HG03097 (cell line): ENCODE results near the gene BCKDHB.
A peak's percentile ranks its signal among the peaks of the same experiment; 100 is the strongest.

Experiments used
- ATAC-seq: cut with Tn5 transposase; IDR thresholded peaks from one replicate; pipeline ENCODE4 v1.9.1; 2021; ENCODE audit not compliant: unreplicated experiment, low FRiP score

Gene BCKDHB

DNA sequence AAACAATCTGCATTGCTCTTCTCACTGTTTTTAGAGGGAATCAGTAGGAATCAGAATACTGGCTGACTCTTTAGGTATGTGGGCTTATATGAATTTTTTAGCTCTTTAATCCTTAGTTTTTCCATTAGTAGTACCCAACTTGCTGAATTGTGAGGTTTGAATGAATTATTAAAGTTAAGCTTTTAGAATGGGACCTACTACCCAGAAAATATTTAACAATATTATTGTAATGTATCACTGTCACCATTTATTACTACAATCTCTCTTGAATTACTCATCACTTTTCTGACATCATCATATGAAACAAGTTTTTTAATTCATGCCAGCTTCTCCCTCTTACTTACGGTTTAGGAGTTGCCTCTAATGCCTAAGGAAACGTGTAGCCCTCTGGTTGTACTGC lies 212.7 kb downstream of the BCKDHB start:
- ATAC-seq = no peak

DNA sequence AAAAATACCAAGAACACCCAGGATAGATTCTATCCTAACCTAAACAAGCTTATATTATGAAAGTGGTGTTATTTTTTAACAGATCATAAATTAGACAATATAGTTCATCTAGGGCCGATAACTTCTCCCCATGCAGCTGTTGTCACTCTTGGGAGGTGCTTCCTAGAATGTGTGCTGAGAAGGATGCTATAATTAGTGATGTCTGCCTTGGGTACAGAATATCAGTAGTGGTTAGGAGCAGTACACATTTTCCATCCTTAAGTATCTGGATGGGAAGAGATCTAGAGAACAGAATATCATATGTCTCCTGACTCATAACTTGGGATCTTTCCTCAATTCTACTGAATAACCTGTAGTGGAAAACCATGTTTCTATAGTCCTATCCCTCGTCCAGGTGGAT lies 214.5 kb downstream of the BCKDHB start:
- ATAC-seq = no peak

DNA sequence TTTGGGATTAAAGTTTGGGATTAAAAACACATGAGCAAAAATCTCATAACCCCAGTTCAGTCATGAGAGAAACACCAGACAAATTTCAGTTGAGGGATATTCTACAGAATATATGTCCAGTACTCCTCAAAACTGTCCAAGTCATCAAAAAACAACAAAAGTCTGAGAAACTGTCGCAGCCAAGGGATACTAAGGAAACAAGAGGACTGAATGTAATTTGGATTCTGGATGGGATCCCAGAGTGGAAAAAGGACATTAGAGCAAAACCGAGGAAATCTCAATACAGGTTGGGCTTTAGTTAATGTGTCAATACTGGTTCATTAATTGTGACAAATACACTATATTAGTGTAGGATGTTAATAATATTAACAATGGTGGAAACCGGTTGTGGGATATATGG lies 219.3 kb downstream of the BCKDHB start:
- ATAC-seq = no peak

DNA sequence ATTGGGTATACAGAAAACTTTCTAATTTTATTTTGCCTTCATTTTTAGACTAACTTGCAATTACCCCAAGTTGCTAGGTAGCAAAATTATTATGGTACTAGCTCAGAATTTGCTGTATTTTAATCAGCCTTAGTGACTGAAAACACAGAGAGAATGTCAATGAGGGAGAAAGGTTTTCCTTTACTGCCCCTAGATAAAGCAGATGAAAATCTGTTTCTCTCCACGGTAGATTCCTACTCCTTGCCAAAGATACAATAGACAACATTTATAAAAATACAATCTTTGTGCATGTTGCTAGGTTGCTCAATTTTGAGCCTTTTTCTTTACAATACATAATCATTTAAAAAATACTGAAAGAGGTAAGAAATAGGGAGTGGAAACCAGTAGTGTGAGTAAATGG lies 222.2 kb downstream of the BCKDHB start:
- ATAC-seq = no peak

DNA sequence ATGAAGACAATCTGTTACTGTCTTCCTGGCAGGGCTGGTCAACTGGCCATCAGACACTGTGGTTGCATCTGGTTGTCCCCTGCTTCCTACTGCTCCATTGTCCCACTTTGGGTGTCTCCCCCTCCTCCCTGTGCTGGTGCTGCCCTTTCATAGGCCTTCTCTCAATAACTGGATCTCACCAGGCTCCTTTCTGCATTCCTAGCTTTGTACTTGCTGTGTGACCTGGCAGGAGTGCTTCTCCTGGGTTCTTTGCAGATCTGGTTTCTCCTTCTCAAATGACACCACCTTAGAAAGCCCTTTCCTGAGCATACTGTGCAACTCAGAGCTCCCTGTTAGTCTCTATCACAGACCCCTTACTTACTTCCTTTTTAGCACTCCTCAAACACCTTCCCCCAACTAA lies 223.0 kb downstream of the BCKDHB start:
- no peak for ATAC-seq

DNA sequence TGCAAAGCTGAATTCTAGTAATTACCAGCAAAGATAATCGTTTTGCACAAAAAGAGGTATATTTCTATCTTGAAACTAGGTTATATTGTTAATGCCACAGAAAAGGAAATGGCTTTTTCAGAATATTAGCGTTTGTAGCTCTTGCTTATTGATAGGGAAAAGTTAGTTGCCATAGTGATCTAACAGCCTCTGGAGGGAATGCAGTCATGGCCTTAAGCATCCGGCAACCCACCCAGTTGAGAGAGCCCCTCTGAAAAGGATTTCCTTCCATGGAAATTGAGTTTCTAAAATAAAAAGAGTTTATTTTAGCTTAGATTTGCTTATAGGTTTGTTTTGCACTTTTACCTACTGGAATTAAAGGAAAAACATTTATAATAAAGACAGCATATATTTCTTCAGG lies 224.5 kb downstream of the BCKDHB start:
- no peak for ATAC-seq

DNA sequence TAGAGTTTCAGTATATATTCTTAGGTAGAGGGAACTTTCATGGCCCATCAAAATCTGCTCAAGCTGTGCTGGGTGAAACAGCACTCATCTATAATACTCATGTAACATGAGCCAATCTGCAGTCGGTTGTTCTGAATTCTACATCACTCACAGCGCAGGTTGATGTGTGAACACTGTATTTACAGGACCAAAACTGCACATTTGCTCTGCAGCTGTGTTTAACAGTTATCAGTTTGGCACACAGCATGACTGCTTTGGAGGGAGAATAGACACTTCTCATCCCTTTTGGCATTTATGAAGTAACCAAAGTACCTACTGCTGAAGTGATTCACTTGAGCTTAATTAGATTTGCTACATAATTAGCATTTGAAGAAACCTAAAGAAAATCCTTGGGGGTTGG lies 225.1 kb downstream of the BCKDHB start:
- no peak for ATAC-seq

DNA sequence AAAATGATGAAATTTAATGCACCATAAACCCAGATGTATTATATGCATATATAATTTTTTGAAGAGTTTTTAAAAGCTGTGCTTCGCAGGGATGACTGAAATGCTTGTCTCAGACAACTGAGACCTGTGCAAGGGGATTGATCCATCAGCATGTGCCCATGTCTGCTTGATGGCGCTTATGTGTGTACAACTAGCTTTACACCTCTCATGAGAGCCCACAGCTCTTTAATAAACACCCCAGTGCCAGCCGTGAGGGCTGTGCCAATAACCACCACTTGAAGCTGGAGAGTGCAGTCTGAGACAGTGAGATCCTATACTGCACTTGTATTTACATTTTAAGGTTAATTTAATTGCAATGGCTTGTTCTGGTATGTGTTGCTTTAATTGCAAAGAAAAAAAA lies 225.5 kb downstream of the BCKDHB start:
- ATAC-seq = no peak

DNA sequence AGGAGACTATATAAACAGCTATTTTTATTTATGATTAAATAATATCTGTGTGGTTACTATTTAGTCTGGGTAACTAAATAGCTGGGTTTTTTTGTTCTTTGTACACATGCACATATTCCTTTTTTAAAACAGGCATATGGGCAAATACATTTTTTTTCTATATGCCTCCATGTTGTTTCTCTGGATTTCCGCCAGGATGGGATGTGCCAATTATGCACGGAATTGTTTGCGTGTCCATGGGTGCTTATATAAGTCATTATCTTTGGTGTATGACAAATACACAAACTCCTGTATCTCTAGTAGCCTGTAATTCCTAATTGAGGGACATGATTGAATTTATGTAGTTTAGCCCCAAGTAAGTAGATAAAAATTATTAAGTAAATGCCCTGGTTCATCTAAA lies 226.9 kb downstream of the BCKDHB start:
- ATAC-seq = no peak

DNA sequence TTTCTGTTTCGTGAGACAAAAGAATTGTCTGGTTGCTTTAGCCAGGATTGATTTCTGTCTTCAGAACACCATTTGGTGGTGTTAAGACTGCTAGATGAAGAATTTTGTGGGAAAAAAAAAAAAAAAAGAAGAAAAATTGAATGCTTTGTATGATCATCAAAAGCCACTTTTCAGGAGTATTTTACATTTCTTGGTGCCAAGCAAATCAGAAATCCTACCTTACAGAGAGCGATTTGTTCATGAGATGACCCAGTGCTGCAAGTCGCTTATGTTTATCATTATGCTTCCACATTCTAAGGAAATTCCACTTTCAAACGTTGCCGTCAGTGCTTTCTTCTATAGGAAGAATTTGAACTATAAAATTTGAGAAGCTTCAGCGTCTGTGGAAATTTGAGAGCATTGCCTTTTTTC lies 228.7 kb downstream of the BCKDHB start:
- ATAC-seq = no peak

DNA sequence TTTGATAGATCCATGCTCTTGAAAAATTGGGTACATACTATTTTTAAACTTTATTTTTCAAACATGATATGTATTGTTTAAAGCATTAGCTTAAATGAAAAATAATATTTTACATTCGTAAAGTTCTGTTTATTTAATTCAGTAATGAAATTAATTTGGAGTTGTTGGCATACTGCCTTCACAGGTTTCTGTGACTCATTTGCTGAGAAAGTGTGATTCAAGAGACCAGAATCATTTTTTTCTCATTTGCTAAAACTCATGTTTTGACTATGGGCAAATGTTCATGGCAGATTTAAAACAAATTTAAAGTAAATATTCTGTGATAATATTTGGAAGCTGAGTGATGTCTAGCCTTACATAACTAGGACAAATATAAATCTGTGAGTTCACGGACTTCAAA lies 230.4 kb downstream of the BCKDHB start:
- ATAC-seq = no peak

DNA sequence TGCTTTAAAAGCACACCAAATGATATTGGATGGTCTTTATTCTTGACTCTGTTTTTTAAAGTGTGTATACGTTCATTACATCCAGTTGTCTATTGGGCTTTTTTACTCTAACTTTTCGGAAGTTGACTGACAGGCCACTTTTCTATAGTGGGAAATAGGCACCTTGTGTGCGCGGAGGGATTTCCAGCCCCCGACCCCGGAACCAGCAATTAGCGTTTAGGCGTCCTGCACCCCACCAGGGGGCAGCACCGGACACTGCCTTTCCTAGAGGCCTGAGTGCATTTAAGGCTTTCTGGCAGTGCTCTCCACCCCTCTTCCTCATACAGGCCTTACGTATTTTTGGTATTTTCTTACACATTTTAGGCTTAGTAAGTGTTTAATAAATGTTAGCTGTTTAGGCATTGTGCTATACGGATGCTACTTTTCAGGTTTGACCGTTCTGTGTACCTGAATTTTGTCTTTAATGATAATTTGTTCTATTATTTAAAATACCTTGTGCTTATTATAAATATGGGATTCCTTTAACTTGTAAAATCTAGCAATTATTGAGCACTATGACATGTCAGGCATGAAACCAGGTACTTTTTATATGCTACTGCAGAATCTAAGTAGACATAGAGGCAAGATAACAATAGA lies 231.8 kb downstream of the BCKDHB start:
- peak; percentile 86 for ATAC-seq

DNA sequence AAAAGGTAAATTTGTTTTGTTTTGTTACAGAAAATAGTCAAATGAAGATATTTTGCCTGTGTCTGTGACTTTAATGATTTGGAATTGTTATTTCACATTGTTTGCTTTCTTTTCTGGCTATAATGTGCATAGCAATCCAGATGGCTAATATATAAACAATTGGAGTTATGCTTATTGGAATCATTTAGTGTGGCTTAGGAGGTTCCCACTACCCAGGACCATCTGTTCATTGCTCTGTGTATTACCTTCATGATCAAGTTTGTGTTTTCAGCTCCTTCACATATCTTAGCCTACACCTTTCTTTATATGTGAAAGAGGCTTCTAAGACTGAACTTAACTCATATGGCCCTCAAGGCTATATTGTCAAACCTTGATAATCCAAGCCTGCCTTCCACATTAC lies 232.9 kb downstream of the BCKDHB start:
- ATAC-seq = no peak

DNA sequence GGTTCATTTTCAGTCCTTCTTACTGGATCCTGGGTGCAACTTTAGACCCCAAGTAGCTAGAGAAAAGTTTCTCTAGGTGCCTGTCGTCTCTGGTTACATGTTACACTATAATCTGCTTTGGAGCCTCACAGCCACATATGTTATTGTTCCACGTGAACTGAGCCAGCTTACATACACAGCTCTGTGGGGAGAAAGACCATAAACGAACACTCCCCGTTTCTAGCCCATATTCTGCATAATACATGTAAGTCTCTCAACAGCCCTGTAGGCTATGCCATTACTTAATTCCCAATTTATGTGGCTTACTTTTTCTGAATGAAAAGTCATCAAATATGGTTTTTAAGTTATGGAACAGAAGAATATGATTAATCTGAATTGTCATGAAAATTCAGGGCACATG lies 233.8 kb downstream of the BCKDHB start:
- no peak for ATAC-seq

DNA sequence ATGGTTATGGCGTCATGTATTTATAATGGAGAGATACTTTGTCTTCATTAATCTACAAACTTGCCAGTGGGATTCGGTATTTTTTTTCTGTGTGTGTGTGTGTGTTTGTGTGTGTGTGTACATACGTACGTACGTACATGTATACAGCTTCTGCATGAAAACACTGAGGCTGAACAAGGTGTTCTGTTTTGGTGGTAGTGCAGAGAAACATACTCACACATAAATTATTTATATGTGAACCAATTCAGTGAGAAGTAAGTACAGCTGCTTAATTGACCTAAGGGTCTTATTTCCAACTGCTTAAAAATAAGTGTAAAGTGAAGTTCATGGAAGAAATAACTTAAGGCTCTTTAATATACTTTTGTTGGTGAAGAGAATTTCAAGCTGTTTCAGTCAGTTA lies 234.2 kb downstream of the BCKDHB start:
- ATAC-seq = no peak

DNA sequence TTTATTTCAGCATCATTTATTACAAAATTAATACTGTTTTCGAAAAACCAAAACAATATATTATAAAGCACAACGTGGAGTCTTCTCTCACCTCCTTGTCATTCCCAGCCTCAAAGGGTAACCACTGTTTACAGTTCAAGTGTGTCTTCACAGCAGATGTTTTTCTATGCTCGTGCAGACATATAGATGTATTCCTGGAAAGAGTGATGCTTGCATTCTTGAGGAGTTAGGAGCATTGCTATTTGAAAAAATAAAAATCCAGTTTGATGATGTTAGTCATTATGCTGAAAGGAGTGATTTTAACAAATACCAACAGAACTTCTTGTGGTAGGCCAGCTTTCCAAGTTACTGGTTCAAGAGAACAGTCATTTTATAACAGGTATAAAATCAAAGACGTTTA lies 234.9 kb downstream of the BCKDHB start:
- no peak for ATAC-seq

DNA sequence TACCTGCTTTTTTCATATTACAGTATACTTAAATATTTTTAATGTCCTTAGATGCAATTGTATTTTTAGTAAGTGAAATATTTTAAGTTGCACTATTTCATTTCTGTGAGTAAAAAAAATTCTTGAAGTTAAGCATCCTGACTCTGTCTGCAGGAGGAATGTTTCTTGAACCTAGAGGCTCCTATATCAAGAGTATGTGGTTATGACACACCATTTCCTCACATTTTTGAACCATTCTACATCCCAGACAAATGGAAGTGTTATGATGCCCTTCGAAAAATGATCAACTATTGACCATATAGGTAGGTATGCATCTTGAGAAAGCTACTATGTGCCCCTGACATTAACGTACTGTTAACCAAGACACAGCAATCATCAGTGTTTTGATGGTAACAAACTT lies 237.0 kb downstream of the BCKDHB start:
- ATAC-seq = no peak

DNA sequence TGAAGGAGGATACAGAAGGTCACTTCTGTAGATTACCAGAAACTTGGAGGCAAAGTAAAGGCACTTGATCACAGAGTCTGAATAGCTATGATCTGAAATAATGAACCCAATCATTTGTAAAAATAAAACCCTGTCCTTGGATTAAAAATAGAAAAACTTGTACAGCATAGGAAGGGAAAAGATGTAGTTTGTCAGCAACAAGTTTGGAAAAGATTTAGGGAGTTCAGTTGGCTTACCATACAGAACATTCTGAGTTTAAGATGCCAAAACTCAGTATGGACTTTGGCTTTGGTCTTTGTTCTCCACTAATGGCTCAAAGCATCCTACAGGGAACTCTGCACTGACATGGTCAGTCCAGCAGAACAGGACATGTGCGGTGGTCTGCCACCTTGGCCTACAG lies 240.6 kb downstream of the BCKDHB start:
- no peak for ATAC-seq

DNA sequence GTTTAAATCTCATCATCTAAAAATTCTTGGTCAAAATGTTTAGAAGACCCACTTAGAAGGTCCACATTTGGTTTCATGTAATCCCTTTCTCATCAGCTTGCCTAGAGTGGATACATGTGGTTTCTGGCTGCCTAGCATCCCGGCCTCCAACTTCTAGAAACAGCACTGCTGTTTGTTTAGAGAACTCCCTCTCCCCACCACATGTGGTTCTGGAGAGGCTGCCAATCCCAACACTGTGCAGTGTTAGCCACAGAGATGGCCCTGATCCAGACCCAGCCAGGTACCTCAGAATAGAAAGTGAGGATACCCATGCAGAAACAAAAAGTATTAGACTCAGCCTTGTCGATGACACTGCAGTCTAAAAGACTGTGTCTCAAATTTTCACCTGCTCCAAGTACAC lies 241.8 kb downstream of the BCKDHB start:
- no peak for ATAC-seq

DNA sequence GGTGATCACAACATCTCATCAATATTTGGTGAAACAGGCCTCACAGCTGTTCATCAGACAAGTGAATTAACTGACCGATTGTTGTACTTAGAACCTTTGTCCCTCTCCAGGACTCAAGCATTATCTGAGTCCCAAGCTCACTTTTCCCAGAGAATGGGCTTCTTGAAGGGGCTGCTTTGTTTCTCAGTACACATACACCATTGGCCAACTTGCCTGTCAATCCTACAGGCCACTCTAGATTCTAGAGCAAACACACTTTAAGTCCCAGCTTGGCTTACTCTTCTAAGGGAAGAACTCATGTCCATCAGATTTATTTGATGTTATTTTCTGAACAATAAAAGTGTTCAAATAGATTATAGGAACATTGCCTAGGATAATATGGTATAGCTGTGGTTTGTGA lies 249.5 kb downstream of the BCKDHB start:
- ATAC-seq = no peak

DNA sequence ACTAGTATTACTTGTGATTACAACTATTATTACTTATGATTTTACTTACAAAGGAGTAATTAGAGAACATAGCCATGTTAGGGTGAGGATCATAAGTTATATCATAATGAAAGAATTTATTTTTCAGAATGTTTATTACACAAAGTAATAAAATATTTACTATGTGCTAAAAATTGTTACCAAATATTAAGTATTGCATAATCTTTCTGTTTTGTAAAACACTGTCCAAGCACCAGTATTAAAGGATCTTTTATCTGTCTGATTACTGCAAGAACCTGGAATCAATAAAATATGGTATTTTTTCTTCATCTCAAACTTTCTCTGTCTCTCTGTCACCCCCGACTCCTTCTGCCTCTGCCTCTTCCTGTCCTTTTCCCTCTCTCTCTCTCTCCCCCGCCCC lies 250.1 kb downstream of the BCKDHB start:
- ATAC-seq = no peak

DNA sequence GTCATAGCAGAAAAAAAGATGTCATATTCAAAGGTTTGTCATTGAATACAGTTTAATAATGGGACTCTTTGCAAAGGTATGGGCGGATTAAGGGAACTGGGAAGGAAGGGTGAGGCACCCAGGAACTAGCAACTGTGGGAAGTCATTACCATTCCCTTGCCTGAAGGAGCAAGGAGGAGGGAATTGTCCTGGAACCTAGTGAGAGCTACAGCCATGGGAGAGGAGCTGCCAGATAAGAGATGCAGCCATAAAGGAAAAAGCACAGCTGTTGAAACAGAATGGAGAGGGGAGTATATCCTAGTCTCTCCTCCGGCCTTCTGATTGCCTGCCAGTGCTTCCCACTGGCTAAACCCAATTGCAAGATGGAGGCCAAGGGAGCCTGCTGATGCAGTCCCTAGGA lies 250.6 kb downstream of the BCKDHB start:
- no peak for ATAC-seq

DNA sequence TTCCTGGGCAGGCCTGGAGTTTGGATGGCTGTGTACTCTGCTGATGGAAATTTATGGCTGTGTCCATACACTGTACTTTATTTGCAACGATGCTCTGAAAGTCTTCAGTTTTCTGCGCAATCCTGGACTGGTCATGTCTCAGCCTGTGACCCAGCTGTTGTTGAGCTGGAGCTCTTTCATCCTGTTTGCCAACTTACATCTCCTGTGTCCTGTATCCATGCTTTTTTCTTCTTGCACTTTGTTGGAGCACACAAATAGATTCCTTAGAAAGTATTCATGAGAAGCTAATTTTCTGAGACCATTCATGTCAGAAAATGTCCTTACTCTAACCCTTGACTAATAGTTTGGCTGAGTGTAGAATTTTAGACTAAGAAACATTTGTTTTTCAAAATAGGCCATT lies 251.2 kb downstream of the BCKDHB start:
- no peak for ATAC-seq
